AG08395 (cell line): ENCODE measurements around the gene PRKCB.

Experiments
- DNase-seq: peaks from one replicate; pipeline ENCODE4 v3.0.0; 2012; ENCODE audit warnings: mixed read lengths, low spot score

Gene PRKCB

GRCh38 chr16:23968176-23968575 is 132.4 kb downstream of the PRKCB start:
- DNase-seq = no peak

- DNase-seq = no peak
Observed at GRCh38 chr16:23969468-23970297, 133.9 kb downstream of the PRKCB start.

- no peak for DNase-seq
Observed at GRCh38 chr16:23974223-23974622, 138.4 kb downstream of the PRKCB start.

- DNase-seq = no peak
Observed at GRCh38 chr16:23975293-23975692, 139.5 kb downstream of the PRKCB start.

GRCh38 chr16:23976091-23976490 is 140.3 kb downstream of the PRKCB start:
- no peak for DNase-seq

- no peak for DNase-seq
Observed at GRCh38 chr16:23976524-23976923, 140.7 kb downstream of the PRKCB start.

GRCh38 chr16:23979441-23979840 is 143.7 kb downstream of the PRKCB start:
- DNase-seq = no peak

GRCh38 chr16:23979982-23980381 is 144.2 kb downstream of the PRKCB start:
- no peak for DNase-seq

- DNase-seq = no peak
Observed at GRCh38 chr16:23981429-23982399, 145.9 kb downstream of the PRKCB start.

- DNase-seq = no peak
Observed at GRCh38 chr16:23986455-23986854, 150.7 kb downstream of the PRKCB start.

GRCh38 chr16:23987443-23987842 is 151.7 kb downstream of the PRKCB start:
- DNase-seq = no peak

- DNase-seq = no peak
Observed at GRCh38 chr16:23990507-23990906, 154.7 kb downstream of the PRKCB start.

GRCh38 chr16:23991066-23991465 is 155.3 kb downstream of the PRKCB start:
- no peak for DNase-seq

GRCh38 chr16:23994615-23995014 is 158.8 kb downstream of the PRKCB start:
- no peak for DNase-seq

- no peak for DNase-seq
Observed at GRCh38 chr16:23996258-23996955, 160.6 kb downstream of the PRKCB start.

GRCh38 chr16:23998771-23999170 is 163.0 kb downstream of the PRKCB start:
- no peak for DNase-seq

GRCh38 chr16:23999663-24000062 is 163.9 kb downstream of the PRKCB start:
- no peak for DNase-seq

GRCh38 chr16:24001710-24002109 is 165.9 kb downstream of the PRKCB start:
- DNase-seq = no peak

GRCh38 chr16:24002619-24003018 is 166.8 kb downstream of the PRKCB start:
- no peak for DNase-seq

- no peak for DNase-seq
Observed at GRCh38 chr16:24005577-24005976, 169.8 kb downstream of the PRKCB start.

GRCh38 chr16:24007391-24007790 is 171.6 kb downstream of the PRKCB start:
- DNase-seq = no peak

- DNase-seq = no peak
Observed at GRCh38 chr16:24007934-24008333, 172.2 kb downstream of the PRKCB start.
